ENCODE results near the gene MYNN. TPM values are rescaled to one million over a fixed set of nuclear protein-coding genes. Genes with fewer than 3 reads are reported as not detected.
A peak's percentile ranks its signal among the peaks of the same experiment; 100 is the strongest.

The MYNN gene
- total RNA-seq, 1 experiment from 2014 or later: 20.4 TPM

DNA sequence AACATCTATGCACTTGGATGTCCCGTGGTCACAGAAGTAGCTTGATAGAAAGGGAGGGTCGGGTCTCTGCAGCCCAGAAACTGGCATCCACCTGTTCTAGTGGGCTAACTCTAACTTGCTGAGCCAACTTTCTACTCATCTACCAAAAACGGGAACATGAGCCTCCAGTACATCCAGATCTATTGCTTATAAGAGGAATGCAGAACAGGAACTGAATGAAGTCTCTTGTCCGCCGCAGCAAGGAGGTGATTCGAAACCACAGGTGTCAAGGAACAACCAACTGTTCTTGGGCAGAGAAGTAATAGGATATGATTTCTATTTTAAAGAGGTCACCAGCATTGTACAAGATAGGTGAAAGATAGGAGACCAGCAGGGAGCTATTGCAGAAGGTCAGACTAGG is 26.3 kb upstream of the MYNN start:
- POLR2A ChIA-PET: interaction anchor here (0.6 kb wide), 1 partner anchor 585 kb away, joined by 3 read pairs; no protein-coding TSS in a partner anchor
- H3K27me3 Mint-ChIP-seq (ENCODE audit: insufficient read depth, unreplicated experiment): no peaks in the 10 kb centered on the region
- peaks cover 9% of the 10 kb centered on the region for H3K4me1 Mint-ChIP-seq (ENCODE audit: insufficient read depth, unreplicated experiment)
- H3K27ac Mint-ChIP-seq (ENCODE audit: low read depth, unreplicated experiment): no peak overlapping the region
- H3K4me3 Mint-ChIP-seq (ENCODE audit: unreplicated experiment): no peak overlapping the region
- CTCF ChIA-PET: interaction anchor here (1.7 to 3.5 kb wide), 2 partner anchors 599 to 882 kb away, joined by 3 to 40 read pairs; no protein-coding TSS in a partner anchor
- DNase-seq (ENCODE audit: unreplicated experiment): no peak
- intact Hi-C loops (cut with micrococcal nuclease): loop anchor here (10.0 kb wide), 2 partner anchors 82 to 702 kb away; partner anchors contain the start of gene MECOM
- no TSS peak for BruUV-seq (replicated peaks)
- TF ChIP-seq CTCF (IDR thresholded peaks at IDR 0.05; ENCODE audit: unreplicated experiment): no peak
- H3K36me3 Mint-ChIP-seq (ENCODE audit: insufficient read depth, unreplicated experiment): no peaks in the 10 kb centered on the region
- H3K9me3 Mint-ChIP-seq (ENCODE audit: unreplicated experiment): no peaks in the 10 kb centered on the region

DNA sequence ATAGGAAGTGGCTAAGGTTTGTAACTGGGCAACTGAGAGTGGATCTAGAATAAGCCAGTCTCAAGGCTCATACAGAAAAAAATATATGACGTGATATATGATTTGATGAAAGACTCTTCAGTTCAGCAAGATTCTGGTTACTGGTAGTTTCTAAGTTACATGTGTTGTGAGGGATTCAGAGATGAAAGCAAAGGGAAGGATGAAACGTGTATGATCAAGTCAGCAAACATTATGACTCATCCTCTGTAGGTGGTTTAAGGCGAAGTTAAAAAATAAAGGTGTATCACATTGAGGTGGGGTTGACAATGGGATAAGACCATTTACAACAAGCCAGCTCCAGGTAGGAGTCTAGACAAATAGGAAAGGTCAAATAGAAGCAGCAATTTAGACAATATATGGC is 24.5 kb upstream of the MYNN start:
- peaks cover 9% of the 10 kb centered on the region for H3K4me1 Mint-ChIP-seq (ENCODE audit: insufficient read depth, unreplicated experiment)
- H3K27me3 Mint-ChIP-seq (ENCODE audit: insufficient read depth, unreplicated experiment): no peaks in the 10 kb centered on the region
- no peak overlapping the region for H3K27ac Mint-ChIP-seq (ENCODE audit: low read depth, unreplicated experiment)
- no peak overlapping the region for H3K4me3 Mint-ChIP-seq (ENCODE audit: unreplicated experiment)
- CTCF ChIA-PET: no interaction called here
- no peak for TF ChIP-seq CTCF (IDR thresholded peaks at IDR 0.05; ENCODE audit: unreplicated experiment)
- no peaks in the 10 kb centered on the region for H3K9me3 Mint-ChIP-seq (ENCODE audit: unreplicated experiment)
- BruUV-seq (replicated peaks): no TSS peak
- DNase-seq (ENCODE audit: unreplicated experiment): peak; percentile 50
- no peaks in the 10 kb centered on the region for H3K36me3 Mint-ChIP-seq (ENCODE audit: insufficient read depth, unreplicated experiment)
- POLR2A ChIA-PET: interaction anchor here (0.9 to 1.0 kb wide), 2 partner anchors 23 to 24 kb away, joined by 3 to 5 read pairs; no protein-coding TSS in a partner anchor
- intact Hi-C loops (cut with micrococcal nuclease): loop anchor here (10.0 kb wide), 2 partner anchors 84 to 704 kb away; partner anchors contain the start of gene MECOM

- Mint-ChIP-seq H3K4me1 (ENCODE audit: insufficient read depth, unreplicated experiment) (peaks cover 23% of the 10 kb centered on the region), H3K4me3 (ENCODE audit: unreplicated experiment) (no peak overlapping the region), H3K27me3 (ENCODE audit: insufficient read depth, unreplicated experiment) (no peaks in the 10 kb centered on the region), H3K27ac (ENCODE audit: low read depth, unreplicated experiment) (no peak overlapping the region), H3K36me3 (ENCODE audit: insufficient read depth, unreplicated experiment) (no peaks in the 10 kb centered on the region), H3K9me3 (ENCODE audit: unreplicated experiment) (no peaks in the 10 kb centered on the region)
- POLR2A ChIA-PET: no interaction called here
- CTCF ChIA-PET: no interaction called here
- TF ChIP-seq CTCF (IDR thresholded peaks at IDR 0.05; ENCODE audit: unreplicated experiment): no peak
- intact Hi-C loops (cut with micrococcal nuclease): no loop called here
- DNase-seq (ENCODE audit: unreplicated experiment): no peak
- no TSS peak for BruUV-seq (replicated peaks)
Observed at GRCh38 chr3:169750665-169751064, 22.5 kb upstream of the MYNN start.

DNA sequence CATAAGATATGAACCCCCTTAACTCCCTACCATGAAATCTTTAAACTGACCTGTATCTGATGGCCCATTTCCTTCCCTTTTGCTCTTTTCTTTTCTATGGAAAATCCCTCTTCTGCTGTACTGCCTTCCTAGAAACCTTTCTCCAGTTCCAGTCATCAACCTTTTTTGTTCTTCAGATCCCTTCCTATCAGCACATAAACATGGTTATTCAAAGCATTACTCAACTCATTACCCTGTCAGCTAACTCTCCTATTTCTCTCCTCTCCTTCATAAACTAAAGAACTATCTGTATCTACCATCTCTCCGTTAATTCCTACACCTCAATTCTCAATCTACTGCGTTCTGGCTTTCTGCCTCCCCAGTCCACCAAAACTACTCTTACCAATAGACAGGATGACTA is 21.3 kb upstream of the MYNN start:
- ChIA-PET CTCF (interaction anchor here (1.3 kb wide), 1 partner anchor 59 kb away, joined by 3 read pairs; no protein-coding TSS in a partner anchor), POLR2A (interaction anchor here (0.5 to 1.2 kb wide), 2 partner anchors 22 to 665 kb away, joined by 3 to 4 read pairs; partner anchors contain the start of gene MYNN)
- TF ChIP-seq CTCF (IDR thresholded peaks at IDR 0.05; ENCODE audit: unreplicated experiment): no peak

More for the DNA sequence above, 21.3 kb upstream of the MYNN start:
- peaks cover 9% of the 10 kb centered on the region for H3K9me3 Mint-ChIP-seq (ENCODE audit: unreplicated experiment)
- H3K27me3 Mint-ChIP-seq (ENCODE audit: insufficient read depth, unreplicated experiment): no peaks in the 10 kb centered on the region
- H3K4me1 Mint-ChIP-seq (ENCODE audit: insufficient read depth, unreplicated experiment): peaks cover 23% of the 10 kb centered on the region
- no peaks in the 10 kb centered on the region for H3K36me3 Mint-ChIP-seq (ENCODE audit: insufficient read depth, unreplicated experiment)
- H3K4me3 Mint-ChIP-seq (ENCODE audit: unreplicated experiment): no peak overlapping the region
- BruUV-seq (replicated peaks): no TSS peak
- no peak overlapping the region for H3K27ac Mint-ChIP-seq (ENCODE audit: low read depth, unreplicated experiment)
- no peak for DNase-seq (ENCODE audit: unreplicated experiment)
- intact Hi-C loops (cut with micrococcal nuclease): no loop called here
